ENCODE results near the gene TMEM9.

- no peak for TF ChIP-seq CTCF (IDR thresholded peaks at IDR 0.05)
- TF ChIP-seq EZH2phosphoT487 (IDR thresholded peaks at IDR 0.05), result no peak
Measured at GRCh38 chr1:201180901-201181300, 26.6 kb upstream of the TMEM9 start.

Data from neural progenitor cell (in vitro differentiated cells).